Medulla oblongata (tissue), 1 donor: Measurements from ENCODE around the gene AGPAT3.

Experiments
- DNase-seq: peaks from one replicate; pipeline ENCODE4 v3.0.0-alpha.2; 2015; ENCODE audit errors: extremely low spot score

The AGPAT3 gene

GRCh38 chr21:43906585-43907370, 41.8 kb downstream of the AGPAT3 start:
- DNase-seq, result no peak

- DNase-seq, result no peak
These were observed 42.7 kb downstream of the AGPAT3 start for GRCh38 chr21:43907751-43908150.

DNA sequence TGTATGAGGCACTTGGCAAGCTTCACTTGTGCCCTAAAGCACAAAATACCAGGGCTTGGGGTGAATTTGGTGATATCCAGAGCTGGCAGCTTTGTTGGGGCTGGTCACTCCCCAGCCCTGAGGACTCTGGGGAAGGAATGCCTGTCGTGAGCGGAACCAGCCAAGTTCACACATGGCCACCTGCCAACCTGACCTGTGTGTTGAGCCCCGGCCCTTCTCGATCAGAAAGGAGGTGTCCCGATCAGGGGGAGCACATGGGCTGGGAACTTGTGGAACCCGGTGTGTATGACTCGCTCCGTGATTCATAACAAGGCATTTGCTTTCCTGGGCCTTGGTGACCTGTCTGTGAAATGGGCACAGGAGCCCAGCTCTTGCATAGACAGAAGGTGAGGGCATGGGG, 43.1 kb downstream of the AGPAT3 start:
- DNase-seq, result no peak

DNA sequence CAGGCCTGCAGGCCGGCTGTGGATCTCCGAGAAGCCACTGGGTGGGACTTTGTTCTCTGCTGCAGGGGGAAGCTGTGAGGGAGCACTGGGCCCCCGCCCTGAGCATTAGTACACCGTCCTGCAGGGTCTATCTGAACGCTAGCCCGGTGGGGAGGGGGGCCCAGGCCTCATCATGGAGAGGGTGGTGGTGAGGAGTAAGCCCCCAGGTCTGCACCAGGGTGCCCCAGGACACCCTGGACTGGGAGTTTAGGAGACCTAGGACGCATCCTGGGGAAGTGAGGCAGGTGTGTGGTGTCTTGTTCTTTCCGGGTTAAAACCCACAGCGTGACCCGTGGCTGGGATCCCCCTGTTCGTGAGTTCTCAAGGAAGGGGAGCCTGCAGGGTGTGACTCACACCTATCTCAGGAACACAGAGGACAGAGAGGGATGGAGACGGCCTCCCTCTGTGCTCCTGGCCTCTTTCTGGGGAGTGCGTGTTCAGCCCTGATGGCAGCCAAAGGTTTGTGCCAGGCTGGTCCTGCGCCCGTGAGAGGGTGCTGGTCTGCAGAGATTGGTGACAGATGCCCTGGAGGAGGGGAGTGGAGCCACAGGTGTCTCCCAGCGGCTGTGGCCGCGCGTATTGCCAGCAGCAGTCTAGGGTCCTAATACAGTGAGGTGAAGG, 44.8 kb downstream of the AGPAT3 start:
- DNase-seq, result no peak

DNA sequence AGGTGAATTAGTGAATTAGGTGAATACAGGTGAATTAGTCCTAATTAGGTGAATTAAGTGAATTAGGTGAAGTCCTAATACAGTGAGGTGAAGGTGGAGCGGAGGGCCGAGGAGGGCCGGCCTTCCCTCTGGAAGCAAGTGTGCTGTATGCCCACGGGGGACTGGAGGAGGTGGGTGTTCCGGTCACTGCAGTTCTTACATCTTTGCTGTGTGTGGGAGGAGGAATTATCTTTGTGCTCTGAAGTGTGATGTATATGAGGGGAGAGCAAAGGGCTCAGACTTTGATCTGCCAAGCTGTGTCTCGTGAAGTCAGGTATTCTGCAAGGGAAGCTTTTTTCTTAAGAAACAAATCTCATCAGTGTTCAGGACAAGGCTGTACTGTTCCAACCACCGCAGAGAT, 45.4 kb downstream of the AGPAT3 start:
- no peak for DNase-seq

DNA sequence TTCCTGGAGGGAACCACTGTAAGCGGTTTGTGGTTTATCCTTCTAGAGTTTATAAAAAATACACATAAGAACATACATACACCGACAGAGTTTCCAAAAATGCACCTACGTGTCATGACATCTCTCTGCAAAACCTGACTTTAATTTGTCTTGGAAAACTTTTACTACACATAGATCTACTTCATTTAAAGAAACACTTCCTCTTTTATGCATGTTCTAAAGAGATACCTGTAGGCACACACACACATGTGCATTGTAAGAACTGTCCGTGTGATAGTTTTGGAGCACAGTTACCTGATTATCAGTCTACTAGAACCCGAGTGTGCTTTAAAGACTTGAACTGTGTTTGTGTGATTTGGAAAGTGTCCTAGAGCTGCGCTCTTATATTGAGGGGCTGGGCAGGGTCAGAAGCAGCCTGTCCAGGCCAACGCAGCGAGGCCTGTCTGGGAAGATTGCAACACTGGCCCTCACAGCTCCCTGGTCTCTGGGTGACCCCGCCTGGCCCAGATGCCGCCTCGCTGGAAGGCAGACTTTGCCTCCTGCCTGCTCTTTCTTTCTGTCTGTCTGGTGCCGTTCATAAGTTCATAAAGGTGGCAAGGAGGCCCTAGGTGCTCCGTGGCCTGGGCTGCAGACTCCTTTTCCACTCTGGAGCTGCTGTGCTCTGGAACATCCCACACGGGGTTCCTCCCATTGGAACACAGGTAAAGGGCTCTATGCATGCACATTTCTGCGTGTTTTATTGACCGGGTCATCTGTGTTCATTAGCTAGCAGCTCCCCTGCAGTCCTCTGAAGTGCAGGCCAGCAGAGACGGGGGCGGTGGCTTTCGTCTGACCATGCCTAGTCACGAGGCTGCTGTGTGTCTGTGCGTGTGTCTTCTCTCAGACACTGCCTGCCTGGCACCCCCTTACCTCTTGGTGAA, 46.3 kb downstream of the AGPAT3 start:
- no peak for DNase-seq

DNA sequence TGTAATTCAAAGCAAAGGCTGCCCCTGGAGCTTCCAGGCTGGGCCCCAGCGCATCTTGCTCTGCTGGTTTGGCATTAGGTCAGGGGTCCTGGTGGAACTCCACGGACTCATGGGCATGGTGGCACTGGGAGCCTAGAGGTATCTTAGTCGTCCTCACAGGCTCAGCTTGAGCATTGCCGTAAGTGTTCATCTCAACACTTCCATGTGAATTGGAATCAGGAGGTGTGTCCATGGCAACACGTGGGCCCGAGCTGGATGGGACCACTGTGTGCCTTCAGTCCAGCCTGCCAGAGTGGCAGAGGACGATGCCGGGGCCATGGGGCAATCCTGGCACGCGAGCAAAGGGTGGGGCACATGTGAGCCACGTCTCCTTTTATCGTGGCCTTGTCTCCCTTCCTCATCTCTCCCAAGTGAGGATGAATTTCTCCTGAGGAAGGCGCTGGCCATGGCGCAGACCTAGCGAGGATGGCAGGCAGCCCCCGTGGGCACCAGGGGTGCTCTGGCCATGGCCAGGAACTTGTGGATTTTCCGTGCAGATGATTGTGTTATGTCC, 47.0 kb downstream of the AGPAT3 start:
- no peak for DNase-seq

- DNase-seq, result no peak
These were observed 47.5 kb downstream of the AGPAT3 start for GRCh38 chr21:43912500-43912899.

DNA sequence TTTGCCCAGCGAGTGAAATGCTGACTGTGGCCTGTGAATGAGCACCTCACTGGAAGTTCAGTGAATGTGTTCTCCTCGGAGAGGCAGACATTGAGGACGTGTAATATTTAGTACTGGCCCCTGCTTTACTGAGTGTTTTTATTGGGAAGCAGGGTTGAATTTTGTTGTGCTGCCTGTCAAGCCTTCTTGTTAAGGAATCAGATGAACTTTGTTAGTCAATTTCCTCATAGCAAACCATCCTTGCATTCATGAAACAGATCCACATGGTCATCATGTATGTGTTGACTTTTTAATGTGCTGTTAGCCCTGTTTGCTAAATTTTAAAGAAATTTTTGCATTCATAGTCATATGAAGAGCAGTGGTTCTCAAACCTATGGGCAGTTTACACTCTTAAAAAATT, 47.9 kb downstream of the AGPAT3 start:
- no peak for DNase-seq

DNA sequence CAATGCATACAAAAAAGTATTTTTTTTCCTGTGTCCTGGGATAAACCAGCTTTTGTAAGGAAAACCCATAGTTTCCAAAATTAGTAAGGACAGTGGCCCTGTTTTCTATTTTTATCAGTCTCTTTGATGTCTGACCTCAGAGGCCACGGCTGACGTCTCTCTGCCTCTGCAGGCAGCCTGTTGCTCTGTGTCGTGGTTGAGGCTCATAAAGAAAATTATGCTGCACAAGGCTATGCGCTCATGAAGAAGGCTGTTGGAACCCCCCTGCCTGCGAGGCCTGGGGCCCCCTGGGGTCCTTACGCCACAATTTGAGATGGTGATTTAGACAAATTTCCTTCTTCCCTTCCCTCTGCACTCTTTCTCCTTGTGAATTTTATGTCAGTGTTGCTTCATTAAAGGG, 48.9 kb downstream of the AGPAT3 start:
- DNase-seq, result no peak

GRCh38 chr21:43916076-43916475, 51.1 kb downstream of the AGPAT3 start:
- DNase-seq, result no peak

DNA sequence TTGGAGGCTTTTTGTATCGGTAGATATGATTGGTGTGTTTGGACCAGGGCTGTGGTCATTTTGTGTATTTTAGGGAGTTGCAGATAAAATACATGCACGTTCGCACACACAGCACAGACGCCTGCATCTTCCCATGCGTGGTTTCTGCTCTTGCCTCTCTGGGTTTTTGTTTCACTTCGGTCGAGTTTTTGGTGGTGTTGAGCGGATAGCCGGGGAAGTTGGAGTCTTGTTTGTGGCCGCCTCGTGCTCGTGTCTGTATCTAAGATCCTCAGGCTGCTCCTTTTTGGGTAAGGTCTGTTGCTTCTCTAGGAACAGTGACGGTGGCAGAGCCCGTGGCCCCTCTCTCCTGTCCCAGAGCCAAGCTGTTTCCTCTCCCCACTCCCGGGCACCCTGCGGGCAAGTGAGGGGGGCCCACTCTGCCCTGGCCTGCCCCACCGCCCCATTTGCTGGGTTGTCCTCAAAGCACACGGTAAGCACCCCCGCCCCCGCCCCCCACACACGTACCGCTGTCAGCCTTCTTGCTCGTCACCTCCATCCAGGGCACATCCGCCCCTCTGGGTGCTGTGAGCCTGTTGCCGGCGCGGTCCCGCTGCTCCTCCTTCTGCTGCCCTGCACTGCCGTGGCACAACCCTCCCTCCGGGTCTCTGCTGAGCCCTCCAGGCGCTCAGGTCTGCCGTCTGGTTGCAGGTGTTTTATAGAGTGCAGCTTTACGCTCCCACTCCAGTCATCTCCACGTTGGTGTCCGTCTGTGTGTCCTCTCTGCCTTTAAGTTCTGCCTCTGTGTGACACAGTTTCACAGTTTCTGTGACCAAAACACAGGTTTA, 51.9 kb downstream of the AGPAT3 start:
- no peak for DNase-seq

DNA sequence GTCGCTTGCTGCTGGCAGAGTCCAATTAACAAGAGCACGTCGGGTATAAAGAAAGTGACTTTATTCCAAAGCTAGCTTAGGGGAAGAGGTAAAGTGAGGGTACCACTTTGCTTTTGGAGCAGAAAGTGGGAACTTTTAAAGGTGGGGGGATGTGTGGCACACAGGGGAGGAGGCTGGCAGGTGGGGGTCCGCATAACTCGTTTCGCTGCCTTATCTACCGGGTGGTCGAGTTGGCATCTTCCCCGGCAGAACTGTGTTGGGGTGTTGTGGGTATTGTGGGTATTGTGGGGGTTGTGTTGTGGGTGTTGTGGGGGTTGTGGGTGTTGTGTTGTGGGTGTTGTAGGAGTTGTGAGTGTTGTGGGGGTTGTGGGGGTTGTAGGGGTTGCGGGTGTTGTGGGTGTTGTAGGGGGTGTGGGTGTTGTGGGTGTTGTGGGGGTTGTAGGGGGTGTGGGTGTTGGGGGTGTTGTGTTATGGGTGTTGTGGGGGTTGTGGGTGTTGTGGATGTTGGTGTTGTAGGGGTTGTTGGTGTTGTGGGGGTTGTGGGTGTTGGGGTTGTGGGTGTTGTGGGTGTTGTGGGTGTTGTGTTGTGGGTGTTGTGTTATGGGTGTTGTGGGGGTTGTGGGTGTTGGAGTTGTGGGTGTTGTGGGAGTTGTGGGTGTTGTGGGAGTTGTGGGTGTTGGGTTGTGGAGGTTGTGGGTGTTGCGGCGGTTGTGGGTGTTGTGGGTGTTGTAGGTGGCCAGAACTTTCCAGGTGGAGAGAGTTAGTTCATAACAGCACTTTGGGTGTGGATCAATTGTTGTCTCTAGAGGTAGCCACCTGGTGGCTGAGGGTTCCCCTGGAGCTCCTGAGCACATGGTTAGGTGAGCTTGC, 52.7 kb downstream of the AGPAT3 start:
- no peak for DNase-seq

DNA sequence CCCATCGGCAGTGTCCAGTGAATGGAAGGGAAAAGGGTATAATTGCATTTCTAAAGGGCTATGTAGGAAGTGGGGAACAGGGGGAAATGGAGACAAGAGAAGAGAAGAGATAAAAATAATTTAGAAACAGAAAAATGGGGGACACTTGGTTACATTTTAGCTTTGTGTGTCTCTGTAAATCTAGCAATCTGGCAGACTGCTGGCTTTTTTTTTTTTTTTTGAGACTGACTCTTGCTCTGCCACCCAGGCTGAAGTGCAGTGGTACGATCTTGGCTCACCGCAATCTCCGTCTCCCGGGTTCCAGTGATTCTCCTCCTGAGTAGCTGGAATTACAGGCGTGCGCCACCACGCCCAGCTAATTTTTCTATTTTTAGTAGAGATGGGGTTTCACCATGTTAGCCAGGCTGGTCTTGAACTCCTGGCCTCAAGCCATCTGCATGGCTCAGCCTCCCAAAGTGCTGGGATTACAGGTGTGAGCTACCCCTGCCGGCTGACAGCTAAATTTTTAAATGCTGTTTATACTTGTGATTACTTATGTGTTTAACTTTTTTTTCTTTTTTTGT, 53.4 kb downstream of the AGPAT3 start:
- DNase-seq, result no peak

DNA sequence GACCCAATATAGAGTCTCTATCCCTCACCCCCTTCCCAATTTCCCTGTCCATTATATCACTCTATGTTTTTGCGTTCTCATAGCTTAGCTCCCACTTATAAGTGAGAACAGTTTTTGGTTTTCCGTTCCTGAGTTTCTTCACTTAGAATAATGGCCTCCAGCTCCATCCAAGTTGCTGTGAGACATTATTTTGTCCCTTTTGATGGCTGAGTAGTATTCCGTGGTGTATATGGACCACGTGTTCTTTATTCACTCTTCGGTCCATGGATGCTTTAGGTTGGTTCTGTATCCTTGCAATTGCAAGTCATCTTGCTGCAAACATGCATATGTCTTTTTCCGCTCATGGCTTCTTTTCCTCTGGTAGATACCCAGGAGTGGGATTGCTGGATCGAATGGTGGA, 54.3 kb downstream of the AGPAT3 start:
- DNase-seq, result no peak

DNA sequence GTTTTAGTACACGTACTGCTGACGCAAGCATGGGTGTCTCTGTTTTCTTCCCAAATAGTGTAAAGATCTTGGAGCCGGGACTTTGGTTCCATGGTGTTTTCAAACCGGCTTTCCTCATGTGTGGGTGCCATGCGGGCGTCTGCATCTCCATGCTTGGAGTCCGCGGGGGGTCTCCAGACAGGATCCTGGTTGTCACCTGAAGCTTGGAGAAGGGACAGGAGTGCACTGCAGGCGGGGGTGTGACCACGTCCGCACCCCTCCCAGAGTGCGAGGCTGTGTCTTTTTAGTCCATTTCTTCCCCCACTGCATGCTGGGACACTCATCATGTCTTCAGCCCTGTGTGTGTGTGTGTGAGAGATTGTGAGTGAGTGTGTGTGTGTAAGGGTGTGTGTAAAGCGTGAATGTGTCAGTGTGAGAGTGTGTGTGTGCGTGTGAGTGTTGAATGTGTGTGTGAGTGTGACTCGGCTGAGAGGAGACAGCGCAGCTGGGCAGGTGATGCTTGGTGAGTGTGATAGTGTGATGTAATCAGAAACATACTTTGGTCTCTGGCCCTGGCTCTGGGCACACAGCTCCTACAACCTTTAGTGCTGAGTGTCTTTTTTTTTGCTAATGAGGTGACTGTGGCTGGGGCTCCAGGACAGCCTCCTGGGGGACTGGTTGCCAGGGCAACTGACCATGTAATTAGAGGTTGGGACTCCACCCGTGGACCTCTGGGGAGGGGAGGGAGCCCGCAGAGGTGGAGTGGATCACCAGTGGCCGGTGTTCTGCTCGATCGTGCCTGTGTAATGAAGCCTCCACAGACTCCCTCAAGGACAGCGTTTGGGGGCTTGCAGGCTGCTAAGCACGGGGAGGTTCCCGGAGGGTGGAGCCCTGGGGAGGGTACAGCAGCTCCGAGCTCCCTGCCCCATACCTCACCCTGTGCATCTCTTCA, 55.1 kb downstream of the AGPAT3 start:
- DNase-seq, result no peak

DNA sequence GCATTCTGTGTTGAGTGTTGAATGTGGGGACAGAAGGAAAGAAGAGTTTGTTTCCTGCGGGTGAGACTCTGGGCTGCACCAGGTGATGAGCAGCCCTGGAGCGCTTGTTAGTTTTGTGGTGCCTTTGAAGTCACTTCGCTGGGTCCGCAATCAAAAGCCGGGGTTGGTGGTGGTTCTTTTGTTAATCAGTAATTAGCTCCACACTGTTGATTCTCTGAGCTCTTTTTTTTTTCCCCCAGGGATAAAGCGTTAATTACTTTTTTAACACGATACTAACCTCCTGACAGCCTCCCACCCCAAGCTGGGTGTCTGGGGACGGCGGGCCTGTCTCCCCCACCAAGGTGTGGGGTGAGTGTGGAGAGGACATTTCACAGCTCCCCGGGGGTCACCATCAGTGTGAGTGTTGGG, 56.6 kb downstream of the AGPAT3 start:
- DNase-seq, result no peak

DNA sequence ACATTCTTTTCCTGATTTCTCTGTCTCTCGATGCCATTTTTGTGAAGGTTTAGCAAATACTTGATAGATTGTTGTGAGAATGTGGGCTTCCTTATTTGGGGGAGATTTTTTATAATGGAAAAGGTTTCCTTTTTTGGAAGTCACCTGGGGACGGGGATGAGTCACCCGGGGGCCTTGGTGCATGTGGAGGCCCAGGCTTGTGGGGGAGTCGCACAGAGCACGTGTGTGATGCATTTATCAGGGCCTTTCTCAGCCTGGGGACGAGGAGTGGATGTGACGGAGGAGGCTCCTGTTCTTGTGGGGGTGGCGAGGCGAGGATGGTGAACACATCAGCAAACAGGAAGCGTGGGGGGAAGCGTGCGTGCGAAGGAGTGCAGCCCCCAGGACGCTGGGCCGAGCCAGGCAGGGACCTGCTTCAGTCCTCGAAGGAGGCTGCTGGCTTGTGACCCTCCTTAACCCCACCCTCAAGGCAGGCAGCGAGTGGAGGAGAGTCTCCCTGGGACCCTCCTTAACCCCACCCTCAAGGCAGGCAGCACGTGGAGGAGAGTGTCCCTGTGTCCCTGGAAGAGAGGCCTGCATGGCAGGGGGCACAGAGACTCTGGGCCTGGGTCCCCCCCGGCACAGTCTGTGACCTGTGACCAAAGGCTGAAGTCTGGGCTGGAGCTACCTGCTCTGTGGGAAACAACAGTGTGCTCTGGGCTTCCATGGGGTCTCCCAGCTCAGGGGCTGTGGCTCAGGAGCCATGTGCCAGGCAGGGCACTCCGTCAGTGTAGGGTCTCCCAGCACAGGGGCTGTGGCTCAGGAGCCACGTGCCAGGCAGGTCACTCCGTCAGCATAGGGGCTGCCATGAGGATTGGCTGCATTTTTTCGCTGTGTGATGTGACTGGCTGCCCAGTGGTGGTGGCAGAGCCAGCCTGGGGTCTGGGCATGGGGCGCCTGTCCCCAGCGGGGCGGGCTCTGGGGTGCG, 57.2 kb downstream of the AGPAT3 start:
- no peak for DNase-seq
